Endothelial cell of umbilical vein (primary cell): ENCODE data around the gene NUDCD3.

Source experiments
- CTCF ChIP-seq, 2 donors: IDR thresholded peaks; 1 replicate in 1 of 2; 2 replicates in 1 of 2; pipeline ENCODE4 v1.5.1; 2011; ENCODE audit warnings: low read length in 2 of 2, mild to moderate bottlenecking in 2 of 2, moderate library complexity in 2 of 2, control low read depth in 1 of 2, inconsistent platforms in 1 of 2, low read depth in 1 of 2; ENCODE audit not compliant: insufficient read depth in 1 of 2; ENCODE audit errors: extremely low read depth in 1 of 2
- EZH2 ChIP-seq: IDR thresholded peaks from 2 replicates; pipeline ENCODE4 v1.6.1; 2012; ENCODE audit warnings: borderline replicate concordance, low read depth, mild to moderate bottlenecking, moderate library complexity, low read length, inconsistent platforms; ENCODE audit not compliant: severe bottlenecking
- MAX ChIP-seq: IDR thresholded peaks from 2 replicates; pipeline ENCODE4 v1.6.1; 2011; ENCODE audit not compliant: insufficient read depth, insufficient read length
- POLR2A ChIP-seq: IDR thresholded peaks from 2 replicates; pipeline ENCODE4 v1.6.1; 2012; ENCODE audit warnings: low read depth, mild to moderate bottlenecking, control low read depth, low read length
- POLR2AphosphoS5 ChIP-seq: IDR thresholded peaks from 2 replicates; pipeline ENCODE4 v1.6.1; 2012; ENCODE audit warnings: low read depth, mild to moderate bottlenecking, control low read depth, low read length, moderate library complexity; ENCODE audit not compliant: insufficient read depth

DNA sequence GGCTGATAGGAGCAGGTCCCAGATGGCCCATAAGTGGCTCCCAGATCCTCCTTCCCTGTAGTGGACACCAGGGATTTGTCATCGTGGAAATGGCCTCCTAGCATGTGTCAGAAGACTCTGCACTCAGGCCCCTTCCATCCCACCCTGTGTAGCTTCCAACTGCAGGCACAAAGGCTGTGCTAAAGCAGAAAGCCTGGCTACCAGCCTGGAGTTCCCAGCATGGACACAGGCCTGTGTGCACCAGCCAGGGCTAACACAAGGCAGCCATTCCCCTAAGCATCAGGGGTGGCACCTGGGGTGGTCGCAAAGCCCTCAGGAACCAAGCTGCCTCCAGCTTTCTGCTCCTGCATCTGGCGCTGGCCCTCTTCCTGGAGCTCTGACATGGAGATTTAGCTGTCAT, 160.6 kb downstream of the NUDCD3 start:
- TF ChIP-seq POLR2A (no peak), EZH2 (no peak), CTCF (IDR thresholded peaks at IDR 0.05; ENCODE audit: extremely low read depth in 1 of 2, insufficient read depth in 1 of 2, low read depth in 1 of 2, low read length in 2 of 2) (no peak), POLR2AphosphoS5 (no peak), MAX (no peak)
